Measurements from ENCODE around the gene PTBP1.

- TF ChIP-seq ZNF274 (IDR thresholded peaks at IDR 0.05; ENCODE audit: low read depth, low read length) (no peak), SUZ12 (IDR thresholded peaks at IDR 0.05; ENCODE audit: extremely low read depth, insufficient read depth, insufficient read length) (no peak)
Observed at GRCh38 chr19:781800-782184, 15.5 kb upstream of the PTBP1 start.
